Neural cell (in vitro differentiated cells): Measurements from ENCODE around the gene TP53INP2. TPM values are rescaled to one million over a fixed set of nuclear protein-coding genes. Genes with fewer than 3 reads are reported as not detected.

Experiments
- H2AFZ ChIP-seq: fragments of 200-600, 300-800 bp; sonication (generic), shearing (Covaris generic); 2 replicates; pipeline ENCODE4 v1.6.0; 2014; ENCODE audit warnings: low read depth, mild to moderate bottlenecking, antibody characterized with exemption, low read length, moderate library complexity
- H3F3A ChIP-seq: fragments of 200-600 bp; shearing (Covaris generic); 2 replicates; pipeline ENCODE4 v1.6.1; 2016; ENCODE audit warnings: mild to moderate bottlenecking, moderate library complexity, mixed read lengths, antibody characterized with exemption, low read length; ENCODE audit not compliant: insufficient read depth, poor library complexity, severe bottlenecking
- H3K27ac ChIP-seq: fragments of 200-600, 300-800 bp; sonication (generic), shearing (Covaris generic); 2 replicates; pipeline ENCODE4 v1.5.1; 2014; ENCODE audit warnings: mild to moderate bottlenecking, low read length, moderate library complexity
- H3K27me3 ChIP-seq: fragments of 300-800, 200-600 bp; sonication (generic), shearing (Covaris generic); 2 replicates; pipeline ENCODE4 v1.6.0; 2014; ENCODE audit warnings: mild to moderate bottlenecking, low read depth, low read length, moderate library complexity; ENCODE audit not compliant: insufficient read depth
- H3K36me3 ChIP-seq: fragments of 300-800, 200-600 bp; sonication (generic), shearing (Covaris generic); 2 replicates; pipeline ENCODE4 v1.5.1; 2014; ENCODE audit warnings: mild to moderate bottlenecking, antibody characterized with exemption, low read length, moderate library complexity; ENCODE audit not compliant: insufficient read depth
- H3K4me2 ChIP-seq: fragments of 300-800, 200-600 bp; sonication (generic), shearing (Covaris generic); 2 replicates; pipeline ENCODE4 v1.6.0; 2014; ENCODE audit warnings: mild to moderate bottlenecking, low read length
- H3K4me3 ChIP-seq: fragments of 300-800, 200-600 bp; sonication (generic), shearing (Covaris generic); 2 replicates; pipeline ENCODE4 v1.5.1; 2014; ENCODE audit warnings: mild to moderate bottlenecking, low read length, moderate library complexity
- H3K79me2 ChIP-seq: fragments of 200-600 bp; shearing (Covaris generic); replicated peaks from 2 replicates; pipeline ENCODE4 v1.6.0; 2014; ENCODE audit warnings: mild to moderate bottlenecking, low read length, moderate library complexity; ENCODE audit not compliant: insufficient read depth
- H3K9ac ChIP-seq: fragments of 300-800, 200-600 bp; sonication (generic), shearing (Covaris generic); 2 replicates; pipeline ENCODE4 v1.6.1; 2016; ENCODE audit warnings: mild to moderate bottlenecking, low read length, mixed read lengths
- H3K9me2 ChIP-seq: fragments of 200-600 bp; shearing (Covaris generic); 2 replicates; pipeline ENCODE4 v1.6.1; 2016; ENCODE audit warnings: mild to moderate bottlenecking, low read length, mixed read lengths; ENCODE audit not compliant: insufficient read depth
- H3K9me3 ChIP-seq: fragments of 200-600, 300-800 bp; sonication (generic), shearing (Covaris generic); 2 replicates; pipeline ENCODE4 v1.6.1; 2016; ENCODE audit warnings: mild to moderate bottlenecking, mixed run types, low read length, moderate library complexity, mixed read lengths
- H4K20me1 ChIP-seq: fragments of 200-600 bp; shearing (Covaris generic); 2 replicates; pipeline ENCODE4 v1.6.1; 2016; ENCODE audit warnings: mild to moderate bottlenecking, mixed run types; ENCODE audit not compliant: insufficient read depth
- EP300 ChIP-seq: fragments of 450-650 bp; conservative IDR thresholded peaks from 2 replicates; pipeline ENCODE4 v1.6.1; 2014; ENCODE audit warnings: antibody characterized with exemption, mild to moderate bottlenecking, moderate library complexity; ENCODE audit not compliant: poor library complexity, severe bottlenecking
- EZH2 ChIP-seq: fragments of 200-600, 300-800 bp; shearing (Covaris generic), sonication (generic); IDR thresholded peaks from 2 replicates; pipeline ENCODE4 v1.6.1; 2014; ENCODE audit warnings: antibody characterized with exemption, low read length, borderline replicate concordance, mild to moderate bottlenecking; ENCODE audit not compliant: insufficient read depth, poor library complexity, severe bottlenecking
- MXI1 ChIP-seq: fragments of 450-650 bp; conservative IDR thresholded peaks from 2 replicates; pipeline ENCODE4 v1.6.1; 2014; ENCODE audit warnings: antibody characterized with exemption, mild to moderate bottlenecking; ENCODE audit not compliant: poor library complexity, severe bottlenecking
- POLR2AphosphoS5 ChIP-seq: IDR thresholded peaks from 2 replicates; pipeline ENCODE4 v1.6.1; 2012
- RAD21 ChIP-seq: fragments of 450-650 bp; conservative IDR thresholded peaks from 2 replicates; pipeline ENCODE4 v1.6.1; 2014; ENCODE audit warnings: antibody characterized with exemption, mild to moderate bottlenecking, moderate library complexity
- SMC3 ChIP-seq: fragments of 450-650 bp; conservative IDR thresholded peaks from 2 replicates; pipeline ENCODE4 v1.6.1; 2014; ENCODE audit warnings: antibody characterized with exemption, mild to moderate bottlenecking, moderate library complexity; ENCODE audit not compliant: poor library complexity
- TAF1 ChIP-seq: IDR thresholded peaks from 2 replicates; pipeline ENCODE4 v1.6.1; 2012; ENCODE audit warnings: low read depth
- polyA plus RNA-seq: library from polyadenylated mRNA; depleted of rRNA; stranded (reverse); fragments of >200 nt; gene quantifications from 2 replicates; pipeline ENCODE4 v1.2.3, GENCODE V29; 2014
- TF ChIP-seq, protein P1 (sequence below): fragments of 450-650 bp; IDR thresholded peaks from 2 replicates; pipeline ENCODE4 v1.5.1; 2014; ENCODE audit warnings: antibody characterized with exemption, mild to moderate bottlenecking, moderate library complexity; ENCODE audit not compliant: poor library complexity, severe bottlenecking
- TF ChIP-seq, protein P2 (sequence below): IDR thresholded peaks from 2 replicates; pipeline ENCODE4 v1.6.1; 2012; ENCODE audit warnings: borderline replicate concordance

Gene TP53INP2
- polyA plus RNA-seq, 1 donor from 2014 or later = 11.5 TPM

DNA sequence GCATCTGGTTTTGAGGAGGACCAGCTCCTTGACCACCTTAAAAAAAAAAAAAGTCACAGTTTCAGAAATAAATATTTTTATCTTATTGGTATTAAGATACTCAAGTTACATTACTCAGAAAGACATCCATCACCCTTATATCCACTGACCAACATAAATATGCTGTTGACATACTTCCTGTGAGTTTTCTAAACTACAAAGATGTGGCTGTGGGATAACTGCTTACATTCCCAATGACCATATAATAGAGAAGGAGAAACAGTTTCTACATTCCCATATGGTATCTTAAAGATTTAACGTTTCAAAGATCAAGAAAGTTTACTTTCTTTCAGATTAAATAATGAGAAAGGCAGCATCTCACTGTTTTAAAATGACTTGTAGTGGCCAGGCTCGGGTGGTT, 46.3 kb downstream of the TP53INP2 start:
- Histone ChIP-seq H3K9ac (no peak overlapping the region), H3K79me2 (no peaks in the 10 kb centered on the region), H2AFZ (no peak overlapping the region), H4K20me1 (no peaks in the 10 kb centered on the region), H3K4me3 (no peak overlapping the region), H3K4me2 (no peak overlapping the region), H3F3A (no peaks in the 10 kb centered on the region), H3K36me3 (peaks cover 7% of the 10 kb centered on the region), H3K9me3 (no peaks in the 10 kb centered on the region), H3K9me2 (no peaks in the 10 kb centered on the region), H3K27me3 (no peaks in the 10 kb centered on the region), H3K27ac (no peak overlapping the region)
- TF ChIP-seq SMC3 (no peak), EZH2 (no peak), MXI1 (no peak), RAD21 (no peak), EP300 (no peak), POLR2AphosphoS5 (no peak)
- TF ChIP-seq, protein P1, sequence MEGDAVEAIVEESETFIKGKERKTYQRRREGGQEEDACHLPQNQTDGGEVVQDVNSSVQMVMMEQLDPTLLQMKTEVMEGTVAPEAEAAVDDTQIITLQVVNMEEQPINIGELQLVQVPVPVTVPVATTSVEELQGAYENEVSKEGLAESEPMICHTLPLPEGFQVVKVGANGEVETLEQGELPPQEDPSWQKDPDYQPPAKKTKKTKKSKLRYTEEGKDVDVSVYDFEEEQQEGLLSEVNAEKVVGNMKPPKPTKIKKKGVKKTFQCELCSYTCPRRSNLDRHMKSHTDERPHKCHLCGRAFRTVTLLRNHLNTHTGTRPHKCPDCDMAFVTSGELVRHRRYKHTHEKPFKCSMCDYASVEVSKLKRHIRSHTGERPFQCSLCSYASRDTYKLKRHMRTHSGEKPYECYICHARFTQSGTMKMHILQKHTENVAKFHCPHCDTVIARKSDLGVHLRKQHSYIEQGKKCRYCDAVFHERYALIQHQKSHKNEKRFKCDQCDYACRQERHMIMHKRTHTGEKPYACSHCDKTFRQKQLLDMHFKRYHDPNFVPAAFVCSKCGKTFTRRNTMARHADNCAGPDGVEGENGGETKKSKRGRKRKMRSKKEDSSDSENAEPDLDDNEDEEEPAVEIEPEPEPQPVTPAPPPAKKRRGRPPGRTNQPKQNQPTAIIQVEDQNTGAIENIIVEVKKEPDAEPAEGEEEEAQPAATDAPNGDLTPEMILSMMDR = no peak
- TF ChIP-seq, protein P2, sequence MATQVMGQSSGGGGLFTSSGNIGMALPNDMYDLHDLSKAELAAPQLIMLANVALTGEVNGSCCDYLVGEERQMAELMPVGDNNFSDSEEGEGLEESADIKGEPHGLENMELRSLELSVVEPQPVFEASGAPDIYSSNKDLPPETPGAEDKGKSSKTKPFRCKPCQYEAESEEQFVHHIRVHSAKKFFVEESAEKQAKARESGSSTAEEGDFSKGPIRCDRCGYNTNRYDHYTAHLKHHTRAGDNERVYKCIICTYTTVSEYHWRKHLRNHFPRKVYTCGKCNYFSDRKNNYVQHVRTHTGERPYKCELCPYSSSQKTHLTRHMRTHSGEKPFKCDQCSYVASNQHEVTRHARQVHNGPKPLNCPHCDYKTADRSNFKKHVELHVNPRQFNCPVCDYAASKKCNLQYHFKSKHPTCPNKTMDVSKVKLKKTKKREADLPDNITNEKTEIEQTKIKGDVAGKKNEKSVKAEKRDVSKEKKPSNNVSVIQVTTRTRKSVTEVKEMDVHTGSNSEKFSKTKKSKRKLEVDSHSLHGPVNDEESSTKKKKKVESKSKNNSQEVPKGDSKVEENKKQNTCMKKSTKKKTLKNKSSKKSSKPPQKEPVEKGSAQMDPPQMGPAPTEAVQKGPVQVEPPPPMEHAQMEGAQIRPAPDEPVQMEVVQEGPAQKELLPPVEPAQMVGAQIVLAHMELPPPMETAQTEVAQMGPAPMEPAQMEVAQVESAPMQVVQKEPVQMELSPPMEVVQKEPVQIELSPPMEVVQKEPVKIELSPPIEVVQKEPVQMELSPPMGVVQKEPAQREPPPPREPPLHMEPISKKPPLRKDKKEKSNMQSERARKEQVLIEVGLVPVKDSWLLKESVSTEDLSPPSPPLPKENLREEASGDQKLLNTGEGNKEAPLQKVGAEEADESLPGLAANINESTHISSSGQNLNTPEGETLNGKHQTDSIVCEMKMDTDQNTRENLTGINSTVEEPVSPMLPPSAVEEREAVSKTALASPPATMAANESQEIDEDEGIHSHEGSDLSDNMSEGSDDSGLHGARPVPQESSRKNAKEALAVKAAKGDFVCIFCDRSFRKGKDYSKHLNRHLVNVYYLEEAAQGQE = no peak

DNA sequence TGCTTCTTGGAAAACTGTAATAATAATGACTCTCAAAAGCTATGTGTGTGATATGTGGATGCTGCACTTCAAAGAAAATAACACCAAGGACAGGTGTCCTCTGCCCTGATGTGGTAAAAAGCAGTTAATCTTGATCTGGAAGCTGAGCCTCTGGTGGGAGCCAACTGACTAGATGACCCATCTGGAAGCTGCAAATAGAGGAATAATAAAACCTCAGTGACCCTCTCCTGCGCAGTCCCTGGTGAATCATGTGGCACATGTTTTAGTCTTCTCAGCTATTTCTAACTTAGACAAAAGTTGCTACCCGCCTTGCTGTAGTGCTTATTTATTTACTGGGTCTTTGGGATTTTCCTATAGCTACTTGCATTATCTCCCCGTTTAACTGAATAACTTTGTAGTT, 47.3 kb downstream of the TP53INP2 start:
- Histone ChIP-seq H3K9me3 (no peaks in the 10 kb centered on the region), H3K27ac (no peak overlapping the region), H3F3A (no peaks in the 10 kb centered on the region), H2AFZ (no peak overlapping the region), H4K20me1 (no peaks in the 10 kb centered on the region), H3K27me3 (no peaks in the 10 kb centered on the region), H3K79me2 (no peaks in the 10 kb centered on the region), H3K9ac (no peak overlapping the region), H3K4me3 (no peak overlapping the region), H3K9me2 (no peaks in the 10 kb centered on the region), H3K36me3 (peaks cover 5% of the 10 kb centered on the region), H3K4me2 (no peak overlapping the region)
- TF ChIP-seq POLR2AphosphoS5 (no peak), MXI1 (no peak), TAF1 (no peak), SMC3 (no peak), EZH2 (no peak), RAD21 (no peak), EP300 (no peak)
- TF ChIP-seq, protein P2 = no peak
- TF ChIP-seq, protein P1 = no peak
